Adrenal gland (tissue), 5 donors: ENCODE data around the gene DOK7.

ENCODE experiments used
- POLR2A ChIP-seq, 2 donors: fragments of 450-650 bp; IDR thresholded peaks; one replicate each; pipeline ENCODE4 v1.6.1; 2017; ENCODE audit warnings: antibody characterized with exemption in 2 of 2, mild to moderate bottlenecking in 2 of 2, moderate library complexity in 1 of 2
- TF ChIP-seq, protein P1 (sequence below), 6 experiments: fragments of 450-650 bp in 4 of 6; fragments of 200-600 bp in 2 of 6; sonication (generic) in 1 of 6; IDR thresholded peaks; 1 replicate in 5 of 6; 2 replicates in 1 of 6; pipeline versions ENCODE4 v1.5.1 to v1.8.0; 2016 to 2021; ENCODE audit warnings: antibody characterized with exemption in 6 of 6, mild to moderate bottlenecking in 2 of 6, moderate library complexity in 1 of 6
- donor health status: DM: no; HTN: no; CAD: no.

DNA sequence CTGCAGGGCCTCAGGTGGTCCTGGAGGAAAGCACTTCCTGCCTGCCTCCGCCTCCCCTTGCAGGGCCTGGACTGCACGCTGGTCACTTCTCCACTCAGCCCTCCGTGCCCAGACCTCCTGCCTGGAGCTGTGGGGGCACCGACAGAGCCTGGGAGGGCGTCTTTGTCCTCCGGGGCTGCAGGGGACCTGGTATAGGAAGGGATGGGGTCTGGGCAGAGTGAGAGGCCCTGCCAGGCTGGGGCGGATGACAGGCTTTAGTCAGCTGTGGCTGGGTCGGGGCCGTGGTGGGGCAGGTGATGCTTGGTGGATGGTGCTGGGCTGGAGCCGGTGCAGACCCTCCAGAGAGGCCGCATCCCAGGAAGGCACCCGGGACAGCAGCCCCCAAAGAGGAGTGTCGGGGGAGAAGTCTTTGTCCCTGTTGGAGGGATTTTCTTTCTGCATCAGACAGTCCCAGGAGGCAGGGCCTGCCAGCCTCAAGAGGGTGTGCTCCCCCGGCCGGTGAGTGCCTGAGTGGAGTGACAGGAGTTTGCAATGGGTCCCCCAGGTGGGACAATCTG lies 1.3 kb downstream of the DOK7 start:
- TF ChIP-seq, protein P1, sequence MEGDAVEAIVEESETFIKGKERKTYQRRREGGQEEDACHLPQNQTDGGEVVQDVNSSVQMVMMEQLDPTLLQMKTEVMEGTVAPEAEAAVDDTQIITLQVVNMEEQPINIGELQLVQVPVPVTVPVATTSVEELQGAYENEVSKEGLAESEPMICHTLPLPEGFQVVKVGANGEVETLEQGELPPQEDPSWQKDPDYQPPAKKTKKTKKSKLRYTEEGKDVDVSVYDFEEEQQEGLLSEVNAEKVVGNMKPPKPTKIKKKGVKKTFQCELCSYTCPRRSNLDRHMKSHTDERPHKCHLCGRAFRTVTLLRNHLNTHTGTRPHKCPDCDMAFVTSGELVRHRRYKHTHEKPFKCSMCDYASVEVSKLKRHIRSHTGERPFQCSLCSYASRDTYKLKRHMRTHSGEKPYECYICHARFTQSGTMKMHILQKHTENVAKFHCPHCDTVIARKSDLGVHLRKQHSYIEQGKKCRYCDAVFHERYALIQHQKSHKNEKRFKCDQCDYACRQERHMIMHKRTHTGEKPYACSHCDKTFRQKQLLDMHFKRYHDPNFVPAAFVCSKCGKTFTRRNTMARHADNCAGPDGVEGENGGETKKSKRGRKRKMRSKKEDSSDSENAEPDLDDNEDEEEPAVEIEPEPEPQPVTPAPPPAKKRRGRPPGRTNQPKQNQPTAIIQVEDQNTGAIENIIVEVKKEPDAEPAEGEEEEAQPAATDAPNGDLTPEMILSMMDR (IDR thresholded peaks at IDR 0.05), result no peak
- TF ChIP-seq POLR2A (IDR thresholded peaks at IDR 0.05), result no peak
